Activated naive CD8-positive, alpha-beta T cell treated with anti-CD3 and anti-CD28 coated beads, Interleukin-2, amount 50 U/mL, for 16 hours (primary cell): ENCODE results near the gene MAP4K3.
"Not testable (repeated sequence)": the region's sequence is repeated elsewhere in the genome, so short reads cannot be mapped to it uniquely, and the experiment has no call there.

Experiments
- DNase-seq: peaks from one replicate; pipeline ENCODE4 v3.0.0-alpha.2; 2020; ENCODE audit warnings: low read depth, low spot score

Gene MAP4K3

DNA sequence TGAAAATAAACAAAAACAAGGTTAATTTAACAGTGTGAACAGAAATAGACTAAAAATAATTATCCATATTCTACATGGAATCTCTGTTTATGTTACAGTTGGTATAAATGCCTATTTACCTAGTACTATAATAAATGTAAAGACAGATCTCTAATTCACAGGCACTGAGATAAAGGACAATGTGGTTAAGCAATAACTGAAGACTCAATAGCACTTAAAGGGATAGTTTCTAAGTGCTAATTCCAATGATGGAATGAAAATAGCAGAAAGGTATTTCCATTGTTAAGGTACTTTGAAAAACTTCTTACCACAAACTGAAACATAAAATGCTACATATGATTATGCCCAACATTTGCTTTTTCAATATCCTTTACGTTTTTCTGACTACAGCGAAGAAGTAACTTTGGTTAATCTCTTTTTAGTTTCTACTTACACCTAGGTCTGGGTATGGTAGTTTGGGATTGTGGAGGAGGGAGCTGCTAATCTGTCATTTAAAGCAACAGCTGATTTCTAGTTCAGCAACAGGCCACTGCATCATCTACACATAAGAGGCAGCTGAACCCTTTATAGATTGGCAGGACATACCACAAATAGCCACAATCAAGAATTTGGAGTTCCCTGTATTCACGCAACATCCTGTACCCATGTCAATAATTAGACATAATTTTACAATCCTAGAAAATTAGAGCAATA lies 27.2 kb downstream of the MAP4K3 start:
- DNase-seq, result no peak

GRCh38 chr2:39408351-39409136 lies 28.5 kb downstream of the MAP4K3 start:
- no peak for DNase-seq

DNA sequence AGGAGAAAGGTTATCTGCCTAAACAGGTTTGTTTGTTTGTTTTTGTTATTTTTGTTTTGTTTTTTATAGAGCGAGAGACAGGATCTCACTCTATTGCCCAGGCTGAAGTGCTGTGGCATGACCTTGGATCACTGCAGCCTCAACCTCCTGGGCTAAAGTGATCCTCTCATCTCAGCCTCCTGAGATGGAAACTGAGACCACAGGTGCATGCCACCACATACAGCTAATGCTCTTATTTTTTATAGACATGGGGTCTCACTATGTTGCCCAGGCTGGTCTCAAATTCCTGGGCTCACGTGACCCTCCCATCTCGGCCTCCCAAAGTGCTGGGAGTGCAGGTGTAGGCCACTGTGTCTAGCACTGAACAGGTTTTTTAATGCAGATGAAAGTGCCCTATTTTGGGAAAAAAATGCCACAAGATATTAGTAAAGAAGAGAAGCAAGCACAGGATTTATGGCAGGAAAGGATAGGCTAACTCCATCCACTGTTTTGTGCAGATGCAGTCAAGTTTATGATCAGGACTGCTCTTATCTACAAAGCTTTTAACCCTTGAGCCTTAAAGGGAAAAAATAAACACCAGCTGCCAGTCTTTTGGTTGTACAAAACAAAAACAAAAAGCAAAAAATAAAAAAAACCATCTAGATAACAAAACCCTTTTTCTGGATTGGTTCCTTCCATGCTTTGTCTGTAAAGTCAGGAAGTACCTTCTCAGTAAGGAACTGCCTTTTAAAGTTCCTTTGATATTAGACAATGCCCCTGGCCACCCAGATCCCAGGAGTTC lies 29.4 kb downstream of the MAP4K3 start:
- no peak for DNase-seq

- no peak for DNase-seq
Observed at GRCh38 chr2:39405364-39405763, 31.7 kb downstream of the MAP4K3 start.

GRCh38 chr2:39403311-39403710 lies 33.8 kb downstream of the MAP4K3 start:
- DNase-seq, result no peak

- DNase-seq, result no peak
Observed at GRCh38 chr2:39401319-39401718, 35.8 kb downstream of the MAP4K3 start.

DNA sequence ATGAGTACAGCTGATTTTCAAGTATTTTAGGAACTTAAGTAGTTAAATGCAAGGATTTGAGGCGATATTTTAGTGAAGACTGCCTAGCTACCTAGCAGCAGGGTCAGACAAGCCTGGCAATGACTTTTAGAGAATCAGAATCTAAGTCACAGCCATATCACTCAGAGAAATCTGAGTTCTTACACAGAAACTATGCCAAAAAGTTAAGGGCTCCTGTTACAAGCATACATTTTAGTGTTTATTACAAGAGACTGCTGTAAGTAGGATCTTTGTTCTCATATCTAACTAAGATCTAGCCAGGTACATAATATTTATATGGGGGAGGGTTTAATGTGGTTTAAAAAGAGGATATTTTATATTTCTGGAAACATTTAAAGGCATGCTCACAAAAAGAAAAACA lies 37.5 kb downstream of the MAP4K3 start:
- DNase-seq, result no peak

- DNase-seq, result no peak
Observed at GRCh38 chr2:39395313-39395712, 41.8 kb downstream of the MAP4K3 start.

DNA sequence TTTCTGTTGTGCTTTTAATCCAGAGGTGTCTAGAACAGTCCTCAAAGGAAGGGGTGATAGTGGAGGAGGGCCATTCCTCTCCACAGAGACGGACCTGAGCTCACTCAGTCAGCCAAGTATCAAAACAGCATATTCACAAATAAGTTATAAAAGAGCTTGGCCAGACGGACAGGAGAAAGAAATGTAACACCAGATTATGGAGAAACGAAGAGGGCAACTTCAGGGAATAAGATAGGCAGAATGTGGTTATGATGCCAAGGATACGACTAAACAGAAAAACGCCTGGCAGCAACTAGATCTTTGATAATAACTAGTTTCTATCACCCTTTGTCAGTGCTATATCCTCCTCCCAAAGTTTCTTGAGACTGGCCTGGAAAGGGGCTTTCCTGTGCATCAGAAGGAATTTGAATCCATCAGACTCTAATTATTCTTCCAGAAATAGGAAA lies 42.5 kb downstream of the MAP4K3 start:
- DNase-seq, result no peak

DNA sequence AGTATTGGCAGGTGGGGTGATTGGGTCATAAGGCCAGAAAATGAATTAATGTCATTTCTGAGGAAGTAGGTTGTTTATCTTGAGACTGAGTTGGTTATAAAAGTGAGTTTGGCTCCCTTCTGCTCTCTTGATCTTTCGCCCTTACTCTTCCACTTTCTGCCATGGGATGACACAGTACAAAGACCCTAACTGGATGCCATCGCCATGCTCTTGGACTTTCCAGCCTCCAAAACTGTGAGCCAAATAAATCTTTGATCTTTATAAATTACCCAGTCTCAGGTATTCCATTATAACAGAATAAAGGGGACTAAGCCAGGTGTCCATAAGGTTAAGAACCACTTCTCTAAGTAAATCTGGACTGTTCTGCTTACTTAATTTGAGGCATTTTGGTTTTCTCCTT lies 44.4 kb downstream of the MAP4K3 start:
- no peak for DNase-seq

- DNase-seq, result no peak
Observed at GRCh38 chr2:39390216-39390615, 46.9 kb downstream of the MAP4K3 start.

DNA sequence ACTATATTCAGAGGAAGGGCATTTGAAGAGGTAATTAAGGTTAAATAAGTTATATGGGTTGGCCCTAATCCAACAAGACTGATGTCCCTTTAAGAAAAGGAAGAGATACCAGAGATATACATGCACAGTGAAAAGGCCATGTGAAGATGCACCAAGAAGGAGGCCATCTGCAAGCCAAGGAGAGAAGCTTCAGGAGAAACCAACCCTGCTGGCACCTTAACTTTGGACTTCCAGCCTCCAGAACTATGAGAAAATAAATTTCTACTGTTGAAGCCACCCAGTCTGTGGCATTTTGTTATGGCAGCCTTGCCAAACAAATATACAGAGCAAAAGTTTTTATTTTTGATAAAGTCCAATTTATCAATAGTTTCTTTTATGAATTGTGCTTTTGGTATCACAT lies 51.0 kb downstream of the MAP4K3 start:
- DNase-seq, result no peak

GRCh38 chr2:39385172-39385571 lies 51.9 kb downstream of the MAP4K3 start:
- no peak for DNase-seq

DNA sequence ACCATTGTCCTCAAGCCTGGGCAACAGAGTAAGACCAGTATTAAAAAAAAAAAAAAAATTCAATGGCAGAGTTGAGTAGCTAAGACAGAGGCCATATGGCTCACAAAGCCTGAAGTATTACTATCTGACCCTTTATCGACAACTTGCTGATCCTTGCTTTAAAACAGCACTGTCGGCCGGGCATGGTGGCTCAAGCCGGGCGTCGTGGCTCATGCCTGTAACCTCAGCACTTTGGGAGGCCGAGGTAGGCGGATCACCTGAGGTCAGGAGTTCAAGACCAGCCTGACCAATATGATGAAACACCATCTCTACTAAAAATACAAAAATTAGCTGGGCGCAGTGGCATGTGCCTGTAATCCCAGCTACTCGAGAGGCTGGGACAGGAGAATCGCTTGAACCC lies 53.0 kb downstream of the MAP4K3 start:
- not testable (repeated sequence) for DNase-seq

- no peak for DNase-seq
Observed at GRCh38 chr2:39383146-39383545, 53.9 kb downstream of the MAP4K3 start.

- DNase-seq, result no peak
Observed at GRCh38 chr2:39381653-39382052, 55.4 kb downstream of the MAP4K3 start.

DNA sequence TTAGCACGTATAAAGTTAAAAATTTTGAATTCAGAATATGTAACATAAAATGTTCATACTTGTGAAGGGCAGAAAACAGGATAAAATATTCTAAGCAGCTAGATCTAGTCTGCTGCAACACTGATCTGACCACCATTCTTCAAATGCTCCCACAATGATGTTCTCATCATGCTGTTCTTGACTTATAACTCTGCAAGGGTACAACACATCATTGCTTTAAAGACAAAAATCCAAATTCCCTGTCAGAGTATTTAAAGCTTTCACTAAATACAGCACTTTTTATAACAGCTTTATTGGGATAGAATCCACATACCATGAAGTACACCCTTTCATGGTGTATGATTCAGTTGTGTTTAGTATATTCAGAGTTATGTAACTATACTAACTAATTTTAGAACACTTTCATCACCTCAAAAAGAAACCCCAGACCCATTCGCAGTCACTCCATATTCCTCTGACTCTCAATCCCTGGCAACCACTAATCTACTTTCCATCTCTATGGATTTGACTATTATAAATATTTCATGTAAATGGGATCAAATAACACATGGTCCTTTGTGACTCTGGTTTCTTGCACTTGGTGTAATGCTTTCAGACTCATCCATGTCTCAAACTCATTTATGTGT lies 56.4 kb downstream of the MAP4K3 start:
- no peak for DNase-seq

GRCh38 chr2:39379643-39380524 lies 57.2 kb downstream of the MAP4K3 start:
- DNase-seq, result no peak

DNA sequence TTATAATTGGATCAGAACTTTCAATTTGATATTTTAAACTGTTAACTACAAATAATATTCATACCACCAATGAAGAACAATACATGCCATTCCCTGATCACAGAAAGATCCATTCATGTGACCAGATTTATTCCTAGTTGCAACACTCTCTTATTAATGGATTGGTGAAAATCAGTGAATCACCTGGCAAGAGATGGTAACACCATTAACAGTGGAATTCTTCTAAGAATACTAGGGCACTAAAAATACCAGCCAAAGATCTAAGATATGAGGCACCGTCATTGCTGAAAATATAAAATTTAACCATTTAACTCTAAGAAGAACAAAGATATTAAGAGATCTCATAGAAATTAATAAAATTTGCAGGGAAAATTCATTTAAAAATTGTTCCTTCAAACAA lies 58.1 kb downstream of the MAP4K3 start:
- no peak for DNase-seq

DNA sequence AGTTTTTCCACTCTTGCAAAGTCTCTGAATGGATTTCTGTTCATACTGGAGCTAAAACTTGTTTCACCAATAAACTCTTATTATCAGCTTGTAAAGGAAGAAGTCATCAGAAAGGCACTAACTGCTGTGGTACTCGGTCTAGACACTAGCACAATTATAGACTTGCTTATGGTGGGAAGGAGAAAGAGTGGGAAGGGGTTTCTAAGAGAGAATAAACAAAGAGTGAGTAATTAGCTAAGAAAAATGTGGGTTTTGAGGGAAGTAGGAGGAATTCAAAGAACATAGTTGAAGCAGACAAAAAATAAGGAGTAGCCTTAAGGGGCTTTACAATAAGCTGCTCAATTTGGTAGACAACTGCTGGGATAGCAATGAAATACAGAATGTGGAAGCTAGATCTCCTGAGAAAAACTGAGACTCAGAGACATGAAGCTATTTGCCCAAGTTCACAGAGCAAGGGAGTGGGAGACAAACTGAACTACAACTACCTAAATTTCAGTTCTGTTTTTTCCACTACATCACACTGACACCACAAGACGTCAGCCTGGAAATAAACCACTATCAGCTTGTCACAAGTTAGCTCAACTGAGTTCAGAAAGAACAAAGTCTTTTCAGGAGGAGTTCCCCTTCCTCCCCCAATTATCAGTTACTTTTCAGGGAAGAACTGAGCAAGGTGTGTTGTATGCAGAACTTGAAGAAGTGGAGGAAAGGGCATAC lies 59.7 kb downstream of the MAP4K3 start:
- no peak for DNase-seq
